GM12878 (cell line): ENCODE results near the gene ZMYND10. TPM values are rescaled to one million over a fixed set of nuclear protein-coding genes. Genes with fewer than 3 reads are reported as not detected.

Experiments used
- ATAC-seq: fragments of 200-7000 bp; cut with Tn5 transposase; 3 replicates; pipeline ENCODE4 v1.9.1; 2020; ENCODE audit warnings: mild to moderate bottlenecking, moderate library complexity
- BruUV-seq: library from RNA; stranded (reverse); fragments of 400-500 nt; replicated peaks from 2 replicates; lab custom pipeline; 2021; lab: Mats Ljungman, UMichigan
- CTCF ChIA-PET: fragments of 300-600 bp; sonication (Branson Sonifier 250); formaldehyde crosslinking; extraction: SDS; loops from one replicate; lab custom pipeline; 2021; ENCODE audit warnings: inconsistent platforms; lab: Yijun Ruan, JAX
- POLR2A ChIA-PET: fragments of 350-600 bp; formaldehyde crosslinking; extraction: SDS; loops from one replicate; lab custom pipeline; 2021; ENCODE audit warnings: inconsistent platforms; lab: Charles Lee
- RAD21 ChIA-PET: fragments of 300-600 bp; sonication (Branson Sonifier 250); formaldehyde crosslinking; loops from one replicate; lab custom pipeline; 2023; ENCODE audit warnings: antibody characterized with exemption; ENCODE audit not compliant: unreplicated experiment; lab: Charles Lee
- SMC1A ChIA-PET: fragments of 300-600 bp; sonication (Branson Sonifier 250); formaldehyde crosslinking; loops from one replicate; lab custom pipeline; 2023; ENCODE audit not compliant: unreplicated experiment, uncharacterized antibody; lab: Charles Lee
- DNase-seq: peaks from one replicate; pipeline ENCODE4 v3.0.0-alpha.2; 2011; ENCODE audit warnings: low read depth, low spot score
- FAIRE-seq: peaks from 3 replicates; lab custom pipeline; 2011; peaks lifted over from hg19 to GRCh38; lab: Jason Lieb, UNC
- H2AFZ ChIP-seq: 2 replicates; pipeline ENCODE4 v1.6.0; 2011; ENCODE audit warnings: low read depth, low read length, control low read depth; ENCODE audit not compliant: control insufficient read depth
- H3K27ac ChIP-seq: 2 replicates; pipeline ENCODE4 v1.5.1; 2011; ENCODE audit warnings: control low read depth; ENCODE audit not compliant: control insufficient read depth, insufficient read depth
- H3K27me3 ChIP-seq, 2 experiments: replicated peaks in 1 of 2; 2 replicates each; pipeline versions ENCODE4 v1.6.0 to v1.6.1; 2011; ENCODE audit warnings: low read length in 1 of 2; ENCODE audit not compliant: control insufficient read depth in 2 of 2, insufficient read depth in 2 of 2
- H3K36me3 ChIP-seq, 2 experiments: 2 replicates each; pipeline ENCODE4 v1.5.1; 2011; ENCODE audit warnings: low read length in 1 of 2; ENCODE audit not compliant: control insufficient read depth in 2 of 2, insufficient read depth in 2 of 2
- H3K4me1 ChIP-seq: 2 replicates; pipeline ENCODE4 v1.6.1; 2011; ENCODE audit warnings: mild to moderate bottlenecking, low read length, moderate library complexity, mixed read lengths; ENCODE audit not compliant: control insufficient read depth, insufficient read depth
- H3K4me2 ChIP-seq: 2 replicates; pipeline ENCODE4 v1.6.0; 2011; ENCODE audit warnings: control low read depth; ENCODE audit not compliant: control insufficient read depth, insufficient read depth
- H3K4me3 ChIP-seq: fragments of 200-600 bp; sonication (generic); 2 replicates; pipeline ENCODE4 v1.5.1; 2016
- H3K79me2 ChIP-seq: 2 replicates; pipeline ENCODE4 v1.6.0; 2011; ENCODE audit warnings: low read length; ENCODE audit not compliant: control insufficient read depth, insufficient read depth
- H3K9ac ChIP-seq: 2 replicates; pipeline ENCODE4 v1.8.0; 2011; ENCODE audit warnings: low read length, control low read depth, mixed read lengths; ENCODE audit not compliant: control insufficient read depth, insufficient read depth
- H3K9me3 ChIP-seq: replicated peaks from 3 replicates; pipeline ENCODE4 v1.5.1; 2011; ENCODE audit warnings: mild to moderate bottlenecking, low read length; ENCODE audit not compliant: control insufficient read depth, insufficient read depth
- H4K20me1 ChIP-seq: 2 replicates; pipeline ENCODE4 v1.6.0; 2011; ENCODE audit not compliant: control insufficient read depth, insufficient read depth
- CHD2 ChIP-seq: IDR thresholded peaks from 2 replicates; pipeline ENCODE4 v1.6.1; 2011; ENCODE audit warnings: low read depth, low read length, improper control_type of control experiment, borderline replicate concordance
- GATAD2B ChIP-seq: fragments of 450-650 bp; conservative IDR thresholded peaks from 2 replicates; pipeline ENCODE4 v1.6.1; 2017; ENCODE audit warnings: low read depth, mild to moderate bottlenecking, moderate library complexity
- MTA3 ChIP-seq: IDR thresholded peaks from 2 replicates; pipeline ENCODE4 v1.6.1; 2012; ENCODE audit warnings: low read length, inconsistent platforms, borderline replicate concordance
- RB1 ChIP-seq: fragments of 450-650 bp; formaldehyde crosslinking; IDR thresholded peaks from 2 replicates; pipeline ENCODE4 v1.6.1; 2017; ENCODE audit warnings: mild to moderate bottlenecking, borderline replicate concordance
- RELB ChIP-seq: fragments of 450-650 bp; IDR thresholded peaks from 2 replicates; pipeline ENCODE4 v1.6.1; 2017; ENCODE audit warnings: low read depth, mild to moderate bottlenecking, moderate library complexity
- WGBS: methylation state at CpG from one replicate; pipeline ENCODE4 v1.1.6; 2016; ENCODE audit warnings: low lambda C conversion rate; ENCODE audit not compliant: insufficient replicate concordance, insufficient coverage; ENCODE audit errors: missing lambda C conversion rate; 5-methylcytosine and 5-hydroxymethylcytosine counted together
- in situ Hi-C: fragments of 300-500 bp; cut with MboI; formaldehyde crosslinking; loops from 9 replicates; pipeline ENCODE4 v1.14.3; 2018; ENCODE audit warnings: mixed read lengths
- intact Hi-C: fragments of 100-400 bp; cut with micrococcal nuclease; formaldehyde crosslinking; loops from one replicate; pipeline ENCODE4 v1.14.2; 2022; ENCODE audit not compliant: unreplicated experiment
- polyA plus RNA-seq, 11 experiments: library from polyadenylated mRNA; depleted of rRNA in 4 of 11; unstranded in 6 of 11; stranded (reverse) in 5 of 11; fragments of >200 nt; fragmentation: Nextera tagmentation in 4 of 11; fragmentation: Illumina TruSeq in 1 of 11; extraction: Ambion mirVana in 4 of 11; extraction: Trizol in 1 of 11; gene quantifications; 1 replicate in 1 of 11; 2 replicates in 10 of 11; pipeline versions ENCODE4 v1.2.1 to v1.2.3, GENCODE V29; 2011 to 2016; ENCODE audit warnings: inconsistent platforms in 2 of 11, missing spikeins in 2 of 11, low read depth in 1 of 11
- total RNA-seq, 4 experiments: library from RNA; depleted of rRNA in 3 of 4; stranded (reverse); fragments of >200 nt in 3 of 4; fragmentation: Illumina TruSeq in 1 of 4; extraction: Trizol in 1 of 4; gene quantifications; 2 replicates each; pipeline versions ENCODE4 v1.2.1 to v1.2.3, GENCODE V29; 2013 to 2021

The ZMYND10 gene
- total and polyA plus RNA-seq, 10 of the 15 experiments (the other 5 are each of a cell fraction or from before 2014, with no cell fraction given), result 0.11 to 1.0 (median 0.37) TPM

- Histone ChIP-seq H3K27ac (no peak overlapping the region; the same call in 1 of the 2 replicates), H3K27me3 (no peaks in the 10 kb centered on the region), H3K79me2 (peaks cover 39% of the 10 kb centered on the region), H3K36me3 (no peaks in the 10 kb centered on the region), H3K9me3 (no peaks in the 10 kb centered on the region), H3K4me2 (peak overlapping the region; percentile 75), H3K4me1 (peaks cover 8% of the 10 kb centered on the region; the same call in 1 of the 2 replicates), H4K20me1 (no peaks in the 10 kb centered on the region), H3K4me3 (peak overlapping the region; percentile 96), H3K9ac (peak overlapping the region; percentile 86; the same call in 1 of the 2 replicates), H2AFZ (no peak overlapping the region)
- ChIA-PET POLR2A (interaction anchor here (0.6 to 7.0 kb wide), 5 partner anchors 8 to 1860 kb away, joined by 3 to 84 read pairs (median 4); partner anchors contain the start of genes CYB561D2, HYAL2 and NPRL2), RAD21 (no interaction called here), SMC1A (no interaction called here), CTCF (interaction anchor here (6.4 to 10.5 kb wide), 2 partner anchors 7 to 19 kb away, joined by 59 to 72 read pairs; partner anchors contain the start of genes CYB561D2, HYAL2 and NPRL2)
- in situ Hi-C loops, result no loop called here
- FAIRE-seq (no peak), DNase-seq (no peak), ATAC-seq (no peak)
- 99% methylated on average over 9 of the region's 9 CpGs for WGBS
- BruUV-seq, result no TSS peak
- intact Hi-C loops, result no loop called here
- no peak for TF ChIP-seq RB1
- no peak for TF ChIP-seq MTA3
- no peak for TF ChIP-seq CHD2
- TF ChIP-seq RELB, result no peak
- TF ChIP-seq GATAD2B, result no peak
Observed at GRCh38 chr3:50341537-50341936, 4.0 kb downstream of the ZMYND10 start.
